HCT116 (cell line): Measurements from ENCODE around the gene MAGEF1. TPM values are rescaled to one million over a fixed set of nuclear protein-coding genes. Genes with fewer than 3 reads are reported as not detected.

Experiments used
- ATAC-seq: fragments of 200-7000 bp; cut with Tn5 transposase; 2 replicates; pipeline ENCODE4 v1.9.1; 2020; ENCODE audit warnings: mild to moderate bottlenecking, moderate library complexity
- BruUV-seq: library from RNA; stranded (reverse); fragments of 400-500 nt; replicated peaks from 2 replicates; lab custom pipeline; 2021; lab: Mats Ljungman, UMichigan
- CTCF ChIA-PET: fragments of 300-600 bp; sonication (Branson Sonifier 250); formaldehyde crosslinking; loops from one replicate; lab custom pipeline; 2021; ENCODE audit warnings: antibody characterized with exemption; lab: Charles Lee
- POLR2A ChIA-PET: fragments of 300-600, 350-600 bp; sonication (Branson Sonifier 250); formaldehyde crosslinking; loops from one replicate; lab custom pipeline; 2021; ENCODE audit warnings: antibody characterized with exemption; lab: Charles Lee
- RAD21 ChIA-PET, 2 experiments: fragments of 300-600 bp; sonication (Branson Sonifier 250); formaldehyde crosslinking; loops; one replicate each; lab custom pipeline; 2023; ENCODE audit warnings: low total read pairs in 2 of 2; ENCODE audit not compliant: uncharacterized antibody in 2 of 2, unreplicated experiment in 2 of 2, low non-redundant PET in 1 of 2; lab: Charles Lee
- DNase-seq: peaks from one replicate; pipeline ENCODE4 v3.0.0-alpha.2; 2010; ENCODE audit warnings: low read depth, low spot score
- H2AFZ ChIP-seq: fragments of 200-600 bp; shearing (Covaris generic), sonication (generic); 2 replicates; pipeline ENCODE4 v1.6.1; 2017; ENCODE audit warnings: low read depth, mixed run types, mixed read lengths, antibody characterized with exemption, low read length; ENCODE audit not compliant: poor library complexity, severe bottlenecking
- H3K27ac ChIP-seq: 2 replicates; pipeline ENCODE4 v1.5.1; 2012; ENCODE audit warnings: low read depth, low read length
- H3K27me3 ChIP-seq: fragments of 200-600 bp; sonication (generic); 2 replicates; pipeline ENCODE4 v1.6.1; 2016; ENCODE audit warnings: mixed run types, low read length, mixed read lengths; ENCODE audit not compliant: insufficient read depth
- H3K36me3 ChIP-seq, 2 experiments: fragments of 200-500 bp in 1 of 2; fragments of 200-600 bp in 1 of 2; sonication (Bioruptor generic) in 1 of 2; sonication (generic) in 1 of 2; 2 replicates each; pipeline versions ENCODE4 v1.5.1 to v1.6.1; 2014 to 2016; ENCODE audit warnings: low read length in 2 of 2, inconsistent platforms in 1 of 2, mixed read lengths in 1 of 2, mixed run types in 1 of 2; ENCODE audit not compliant: insufficient read depth in 2 of 2, control insufficient read depth in 1 of 2
- H3K4me1 ChIP-seq, 2 experiments: fragments of 200-600 bp in 1 of 2; sonication (generic) in 1 of 2; 2 replicates each; pipeline versions ENCODE4 v1.5.1 to v1.6.1; 2012 to 2017; ENCODE audit warnings: low read length in 2 of 2, inconsistent platforms in 1 of 2, mild to moderate bottlenecking in 1 of 2, mixed read lengths in 1 of 2, mixed run types in 1 of 2, moderate library complexity in 1 of 2; ENCODE audit not compliant: insufficient read depth in 2 of 2, control insufficient read depth in 1 of 2
- H3K4me2 ChIP-seq: fragments of 200-600 bp; sonication (generic); 2 replicates; pipeline ENCODE4 v1.6.1; 2017; ENCODE audit warnings: mixed run types, low read length, mixed read lengths
- H3K4me3 ChIP-seq, 2 experiments: fragments of 200-600 bp in 1 of 2; sonication (generic) in 1 of 2; replicated peaks in 1 of 2; 2 replicates each; pipeline ENCODE4 v1.5.1; 2011 to 2016; ENCODE audit warnings: low read length in 2 of 2, control low read depth in 1 of 2, low read depth in 1 of 2, mild to moderate bottlenecking in 1 of 2, mixed read lengths in 1 of 2, mixed run types in 1 of 2
- H3K79me2 ChIP-seq: fragments of 200-600 bp; sonication (generic); 2 replicates; pipeline ENCODE4 v1.6.1; 2017; ENCODE audit warnings: mild to moderate bottlenecking, mixed run types, low read length, moderate library complexity, mixed read lengths; ENCODE audit not compliant: insufficient read depth
- H3K9ac ChIP-seq: fragments of 200-600 bp; sonication (generic); 2 replicates; pipeline ENCODE4 v1.6.1; 2016; ENCODE audit warnings: low read length, mixed read lengths
- H3K9me2 ChIP-seq: fragments of 200-600 bp; sonication (generic), shearing (Covaris generic); 2 replicates; pipeline ENCODE4 v1.6.1; 2017; ENCODE audit warnings: mixed run types, mild to moderate bottlenecking, moderate library complexity; ENCODE audit not compliant: insufficient read depth
- H3K9me3 ChIP-seq, 2 experiments: fragments of 200-500 bp in 1 of 2; fragments of 200-600 bp in 1 of 2; sonication (Bioruptor generic) in 1 of 2; sonication (generic) in 1 of 2; 2 replicates each; pipeline ENCODE4 v1.6.1; 2014 to 2017; ENCODE audit warnings: low read length in 2 of 2, mixed read lengths in 2 of 2, inconsistent platforms in 1 of 2, low read depth in 1 of 2, mild to moderate bottlenecking in 1 of 2, mixed run types in 1 of 2, moderate library complexity in 1 of 2; ENCODE audit not compliant: control insufficient read depth in 1 of 2, insufficient read depth in 1 of 2
- H4K20me1 ChIP-seq: fragments of 200-600 bp; sonication (generic), shearing (Covaris generic); 2 replicates; pipeline ENCODE4 v1.6.1; 2017; ENCODE audit warnings: mixed run types, mild to moderate bottlenecking, moderate library complexity; ENCODE audit not compliant: insufficient read depth
- CBX3 ChIP-seq: IDR thresholded peaks from 2 replicates; pipeline ENCODE4 v1.6.1; 2012; ENCODE audit warnings: low read depth
- CTCF ChIP-seq, 3 experiments: fragments of 200-600 bp in 1 of 3; sonication (generic) in 1 of 3; IDR thresholded peaks in 2 of 3; conservative IDR thresholded peaks in 1 of 3; 2 replicates each; pipeline ENCODE4 v1.5.1; 2012 to 2017; ENCODE audit warnings: low read depth in 2 of 3, low read length in 2 of 3, antibody characterized with exemption in 1 of 3, borderline replicate concordance in 1 of 3, control low read depth in 1 of 3, mild to moderate bottlenecking in 1 of 3, mixed read lengths in 1 of 3, mixed run types in 1 of 3, moderate library complexity in 1 of 3; ENCODE audit not compliant: insufficient read depth in 1 of 3
- EGR1 ChIP-seq: IDR thresholded peaks from 2 replicates; pipeline ENCODE4 v1.6.1; 2012; ENCODE audit warnings: low read depth
- EZH2phosphoT487 ChIP-seq: fragments of 200-600 bp; IDR thresholded peaks from 2 replicates; pipeline ENCODE4 v1.6.1; 2018; ENCODE audit warnings: antibody characterized with exemption, borderline replicate concordance
- REST ChIP-seq: IDR thresholded peaks from 2 replicates; pipeline ENCODE4 v1.6.1; 2012; ENCODE audit warnings: low read depth
- SIN3A ChIP-seq: IDR thresholded peaks from 2 replicates; pipeline ENCODE4 v1.6.1; 2012; ENCODE audit warnings: low read depth
- intact Hi-C: fragments of 100-400 bp; cut with micrococcal nuclease; formaldehyde crosslinking; loops from 2 replicates; pipeline ENCODE4 v1.10.0; 2022
- total RNA-seq: library from RNA; stranded (reverse); gene quantifications from one replicate; pipeline ENCODE4 v1.2.1, GENCODE V29; 2021; ENCODE audit not compliant: unreplicated experiment

Gene MAGEF1
- total RNA-seq, 1 experiment from 2014 or later, result 44.1 TPM

GRCh38 chr3:184679056-184679816 lies 32.6 kb downstream of the MAGEF1 start:
- POLR2A ChIA-PET, result no interaction called here
- H3K9ac ChIP-seq, result no peak overlapping the region

More at GRCh38 chr3:184679056-184679816, 32.6 kb downstream of the MAGEF1 start:
- Histone ChIP-seq H2AFZ (no peak overlapping the region), H3K27me3 (peaks cover 3% of the 10 kb centered on the region; the same call in 1 of the 2 replicates), H3K9me3 (no peaks in the 10 kb centered on the region), H3K36me3 (no peaks in the 10 kb centered on the region), H3K4me3 (no peak overlapping the region), H3K4me2 (no peak overlapping the region), H3K79me2 (no peaks in the 10 kb centered on the region), H4K20me1 (no peaks in the 10 kb centered on the region), H3K9me2 (no peaks in the 10 kb centered on the region), H3K4me1 (no peaks in the 10 kb centered on the region), H3K27ac (no peak overlapping the region)
- intact Hi-C loops, result no loop called here
- BruUV-seq, result no TSS peak
- ChIA-PET RAD21 (no interaction called here), CTCF (no interaction called here)
- ATAC-seq, result no peak
- DNase-seq, result no peak
- TF ChIP-seq CTCF (IDR thresholded peaks at IDR 0.05 in 2 of 3, conservative IDR thresholded peaks at IDR 0.05 in 1 of 3; ENCODE audit: borderline replicate concordance in 1 of 3, insufficient read depth in 1 of 3, low read depth in 2 of 3, low read length in 2 of 3) (no peak), REST (no peak), CBX3 (no peak), EGR1 (no peak), SIN3A (no peak), EZH2phosphoT487 (no peak)
